Vagina (tissue), 2 donors: ENCODE results near the gene DDI2. TPM values are rescaled to one million over a fixed set of nuclear protein-coding genes. Genes with fewer than 3 reads are reported as not detected.

Experiments
- DNase-seq, 2 donors: peaks; one replicate each; pipeline ENCODE4 v3.0.0-alpha.2; 2017; ENCODE audit errors: extremely low spot score in 2 of 2
- H3K27ac ChIP-seq: fragments of 200-600 bp; sonication (generic); one replicate; pipeline ENCODE4 v1.5.1; 2019
- H3K27me3 ChIP-seq: fragments of 200-600 bp; sonication (generic); one replicate; pipeline ENCODE4 v1.5.1; 2019
- H3K36me3 ChIP-seq, 2 donors: fragments of 200-600 bp; sonication (generic); one replicate each; pipeline ENCODE4 v1.5.1; 2017 to 2019
- H3K4me1 ChIP-seq: fragments of 200-600 bp; sonication (generic); one replicate; pipeline ENCODE4 v1.5.1; 2019
- H3K4me3 ChIP-seq, 2 donors: fragments of 200-600 bp; sonication (generic); 1 replicate in 1 of 2; 2 replicates in 1 of 2; pipeline ENCODE4 v1.5.1; 2016 to 2019
- H3K9me3 ChIP-seq: fragments of 200-600 bp; sonication (generic); one replicate; pipeline ENCODE4 v1.5.1; 2019
- POLR2A ChIP-seq, 2 donors: fragments of 450-650 bp; IDR thresholded peaks; one replicate each; pipeline ENCODE4 v1.6.1; 2017; ENCODE audit warnings: antibody characterized with exemption in 2 of 2, mild to moderate bottlenecking in 2 of 2, moderate library complexity in 2 of 2
- POLR2AphosphoS5 ChIP-seq, 2 donors: sonication (generic); formaldehyde crosslinking; IDR thresholded peaks; one replicate each; pipeline ENCODE4 v1.9.0; 2017; ENCODE audit warnings: antibody characterized with exemption in 2 of 2, mild to moderate bottlenecking in 2 of 2, low read depth in 1 of 2; ENCODE audit not compliant: insufficient read depth in 1 of 2
- intact Hi-C: fragments of 100-400 bp; cut with DNase I; formaldehyde crosslinking; loops from one replicate; pipeline ENCODE4 v1.15.1; 2023
- total RNA-seq: library from RNA; depleted of rRNA; stranded (reverse); fragments of >200 nt; gene quantifications from one replicate; pipeline ENCODE4 v1.2.3, GENCODE V29; 2016
- TF ChIP-seq, protein P1 (sequence below), 3 experiments: fragments of 450-650 bp in 2 of 3; fragments of 200-600 bp in 1 of 3; sonication (generic) in 1 of 3; IDR thresholded peaks; one replicate each; pipeline ENCODE4 v1.5.1; 2017 to 2019; ENCODE audit warnings: antibody characterized with exemption in 3 of 3, mild to moderate bottlenecking in 2 of 3, moderate library complexity in 2 of 3

Gene DDI2
- total RNA-seq, 1 donor from 2014 or later, result 59.2 TPM

- H3K36me3 ChIP-seq, result peaks cover 0 to 25% of the 10 kb centered on the region in 2 donors
Measured at GRCh38 chr1:15663925-15664324, 46.7 kb downstream of the DDI2 start.

GRCh38 chr1:15667362-15667761 is 50.1 kb downstream of the DDI2 start:
- Histone ChIP-seq H3K36me3 (no peaks in the 10 kb centered on the region), H3K27ac (no peak overlapping the region), H3K4me3 (no peak overlapping the region), H3K9me3 (no peaks in the 10 kb centered on the region), H3K27me3 (no peaks in the 10 kb centered on the region), H3K4me1 (no peaks in the 10 kb centered on the region)
- TF ChIP-seq POLR2AphosphoS5 (IDR thresholded peaks at IDR 0.05; ENCODE audit: insufficient read depth in 1 of 2, low read depth in 1 of 2) (no peak), POLR2A (IDR thresholded peaks at IDR 0.05) (no peak)
- TF ChIP-seq, protein P1, sequence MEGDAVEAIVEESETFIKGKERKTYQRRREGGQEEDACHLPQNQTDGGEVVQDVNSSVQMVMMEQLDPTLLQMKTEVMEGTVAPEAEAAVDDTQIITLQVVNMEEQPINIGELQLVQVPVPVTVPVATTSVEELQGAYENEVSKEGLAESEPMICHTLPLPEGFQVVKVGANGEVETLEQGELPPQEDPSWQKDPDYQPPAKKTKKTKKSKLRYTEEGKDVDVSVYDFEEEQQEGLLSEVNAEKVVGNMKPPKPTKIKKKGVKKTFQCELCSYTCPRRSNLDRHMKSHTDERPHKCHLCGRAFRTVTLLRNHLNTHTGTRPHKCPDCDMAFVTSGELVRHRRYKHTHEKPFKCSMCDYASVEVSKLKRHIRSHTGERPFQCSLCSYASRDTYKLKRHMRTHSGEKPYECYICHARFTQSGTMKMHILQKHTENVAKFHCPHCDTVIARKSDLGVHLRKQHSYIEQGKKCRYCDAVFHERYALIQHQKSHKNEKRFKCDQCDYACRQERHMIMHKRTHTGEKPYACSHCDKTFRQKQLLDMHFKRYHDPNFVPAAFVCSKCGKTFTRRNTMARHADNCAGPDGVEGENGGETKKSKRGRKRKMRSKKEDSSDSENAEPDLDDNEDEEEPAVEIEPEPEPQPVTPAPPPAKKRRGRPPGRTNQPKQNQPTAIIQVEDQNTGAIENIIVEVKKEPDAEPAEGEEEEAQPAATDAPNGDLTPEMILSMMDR (IDR thresholded peaks at IDR 0.05), result no peak
- intact Hi-C loops, result no loop called here
- DNase-seq, result no peak

More at GRCh38 chr1:15663925-15664324, 46.7 kb downstream of the DDI2 start:
- Histone ChIP-seq H3K4me1 (no peaks in the 10 kb centered on the region), H3K9me3 (no peaks in the 10 kb centered on the region), H3K27me3 (no peaks in the 10 kb centered on the region), H3K27ac (no peak overlapping the region), H3K4me3 (no peak overlapping the region)
- intact Hi-C loops, result no loop called here
- no peak for TF ChIP-seq POLR2A (IDR thresholded peaks at IDR 0.05)
- TF ChIP-seq POLR2AphosphoS5 (IDR thresholded peaks at IDR 0.05; ENCODE audit: insufficient read depth in 1 of 2, low read depth in 1 of 2), result no peak
- TF ChIP-seq, protein P1 (IDR thresholded peaks at IDR 0.05), result no peak
- DNase-seq, result no peak

DNA sequence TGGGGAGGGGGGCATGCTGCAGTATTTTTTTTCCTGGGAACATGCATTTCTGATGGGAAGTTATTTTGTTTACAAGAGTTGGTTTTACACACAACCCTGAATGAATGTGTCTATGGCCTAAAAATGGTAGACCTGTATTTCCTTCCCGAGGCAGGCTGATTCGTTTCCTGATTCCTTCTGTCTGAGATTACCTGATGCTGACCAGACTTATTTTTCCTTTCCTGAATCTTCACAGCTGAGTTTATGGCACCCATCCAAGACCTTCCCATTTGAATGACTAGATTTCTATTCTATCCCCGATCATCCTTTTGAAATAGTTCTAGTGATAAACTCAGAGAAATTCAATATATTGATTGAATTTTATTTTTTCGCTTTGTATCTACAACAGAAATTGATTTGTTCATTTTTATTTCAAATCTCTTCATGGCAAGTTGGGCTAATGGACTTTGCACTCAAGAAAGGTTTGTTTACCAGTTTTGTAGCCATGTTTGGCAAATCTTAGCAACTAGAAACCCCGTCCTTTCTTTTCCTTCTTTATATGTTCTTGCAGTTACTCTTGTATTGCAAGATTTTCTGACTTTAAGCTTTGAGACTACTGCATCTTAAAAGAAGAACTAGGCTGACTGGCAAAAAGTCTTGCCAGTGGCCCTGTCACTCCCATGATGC is 51.0 kb downstream of the DDI2 start:
- intact Hi-C loops, result no loop called here
- Histone ChIP-seq H3K27me3 (no peaks in the 10 kb centered on the region), H3K9me3 (no peaks in the 10 kb centered on the region), H3K4me3 (no peak overlapping the region), H3K36me3 (no peaks in the 10 kb centered on the region), H3K4me1 (no peaks in the 10 kb centered on the region), H3K27ac (no peak overlapping the region)
- TF ChIP-seq POLR2A (IDR thresholded peaks at IDR 0.05) (no peak), POLR2AphosphoS5 (IDR thresholded peaks at IDR 0.05; ENCODE audit: insufficient read depth in 1 of 2, low read depth in 1 of 2) (no peak)
- TF ChIP-seq, protein P1 (IDR thresholded peaks at IDR 0.05), result no peak
- DNase-seq, result no peak

- Histone ChIP-seq H3K27ac (no peak overlapping the region), H3K4me1 (no peaks in the 10 kb centered on the region), H3K9me3 (no peaks in the 10 kb centered on the region), H3K4me3 (no peak overlapping the region), H3K36me3 (no peaks in the 10 kb centered on the region), H3K27me3 (no peaks in the 10 kb centered on the region)
- TF ChIP-seq, protein P1 (IDR thresholded peaks at IDR 0.05), result no peak
- no peak for DNase-seq
- intact Hi-C loops, result no loop called here
Measured at GRCh38 chr1:15669074-15669473, 51.8 kb downstream of the DDI2 start.

GRCh38 chr1:15669864-15670263 is 52.6 kb downstream of the DDI2 start:
- H3K27me3 ChIP-seq, result no peaks in the 10 kb centered on the region
- no peak overlapping the region for H3K4me3 ChIP-seq
- no peak overlapping the region for H3K27ac ChIP-seq
- no peaks in the 10 kb centered on the region for H3K36me3 ChIP-seq
- no peak for DNase-seq
- H3K9me3 ChIP-seq, result no peaks in the 10 kb centered on the region
- H3K4me1 ChIP-seq, result no peaks in the 10 kb centered on the region
- TF ChIP-seq, protein P1 (IDR thresholded peaks at IDR 0.05), result no peak
- TF ChIP-seq POLR2AphosphoS5 (IDR thresholded peaks at IDR 0.05; ENCODE audit: insufficient read depth in 1 of 2, low read depth in 1 of 2) (no peak), POLR2A (IDR thresholded peaks at IDR 0.05) (no peak)
- intact Hi-C loops, result no loop called here
